Nephron (organoid): ENCODE data around the gene FLACC1.

Experiments used
- H3K27ac Mint-ChIP-seq, 3 experiments: 2 replicates each; pipeline ENCODE4 v1.8.0; 2020; ENCODE audit warnings: mixed read lengths in 3 of 3, mild to moderate bottlenecking in 2 of 3, moderate library complexity in 1 of 3
- H3K27me3 Mint-ChIP-seq: 2 replicates; pipeline ENCODE4 v1.8.0; 2021; ENCODE audit warnings: low read depth, mild to moderate bottlenecking, moderate library complexity, mixed read lengths
- H3K36me3 Mint-ChIP-seq: 2 replicates; pipeline ENCODE4 v1.8.0; 2020; ENCODE audit warnings: low read depth, mixed read lengths
- H3K4me1 Mint-ChIP-seq: 2 replicates; pipeline ENCODE4 v1.8.0; 2020; ENCODE audit warnings: mixed read lengths
- H3K4me3 Mint-ChIP-seq, 3 experiments: 2 replicates each; pipeline ENCODE4 v1.8.0; 2020; ENCODE audit warnings: mild to moderate bottlenecking in 3 of 3, mixed read lengths in 3 of 3, moderate library complexity in 2 of 3
- H3K9me3 Mint-ChIP-seq: 2 replicates; pipeline ENCODE4 v1.8.0; 2020; ENCODE audit warnings: mixed read lengths
- CTCF ChIP-seq, 3 experiments: fragments of 200-600 bp; sonication (generic); IDR thresholded peaks; one replicate each; pipeline ENCODE4 v1.5.0; 2021; ENCODE audit warnings: antibody characterized with exemption in 3 of 3; ENCODE audit not compliant: unreplicated experiment in 3 of 3

The FLACC1 gene

GRCh38 chr2:201267278-201268030 lies 89.7 kb downstream of the FLACC1 start:
- Mint-ChIP-seq H3K4me1 (peaks cover 10% of the 10 kb centered on the region), H3K27ac (no peak overlapping the region), H3K27me3 (no peaks in the 10 kb centered on the region), H3K4me3 (no peak overlapping the region), H3K9me3 (no peaks in the 10 kb centered on the region), H3K36me3 (no peaks in the 10 kb centered on the region)
- no peak for TF ChIP-seq CTCF (IDR thresholded peaks at IDR 0.05; ENCODE audit: unreplicated experiment in 3 of 3)

- H3K36me3 Mint-ChIP-seq = no peaks in the 10 kb centered on the region
- no peaks in the 10 kb centered on the region for H3K9me3 Mint-ChIP-seq
- H3K27ac Mint-ChIP-seq = no peak overlapping the region
- no peak overlapping the region for H3K4me3 Mint-ChIP-seq
- TF ChIP-seq CTCF (IDR thresholded peaks at IDR 0.05; ENCODE audit: unreplicated experiment in 3 of 3) = no peak
- H3K27me3 Mint-ChIP-seq = no peaks in the 10 kb centered on the region
- peaks cover 15% of the 10 kb centered on the region for H3K4me1 Mint-ChIP-seq
Measured at GRCh38 chr2:201266629-201267028, 90.5 kb downstream of the FLACC1 start.

GRCh38 chr2:201264472-201265173 lies 92.5 kb downstream of the FLACC1 start:
- Mint-ChIP-seq H3K27ac (no peak overlapping the region), H3K27me3 (no peaks in the 10 kb centered on the region), H3K9me3 (no peaks in the 10 kb centered on the region), H3K4me3 (no peak overlapping the region), H3K4me1 (peaks cover 17% of the 10 kb centered on the region), H3K36me3 (no peaks in the 10 kb centered on the region)
- TF ChIP-seq CTCF (IDR thresholded peaks at IDR 0.05; ENCODE audit: unreplicated experiment in 3 of 3) = no peak

- Mint-ChIP-seq H3K9me3 (no peaks in the 10 kb centered on the region), H3K4me3 (no peak overlapping the region), H3K27ac (no peak overlapping the region), H3K36me3 (no peaks in the 10 kb centered on the region), H3K4me1 (peaks cover 19% of the 10 kb centered on the region), H3K27me3 (no peaks in the 10 kb centered on the region)
- no peak for TF ChIP-seq CTCF (IDR thresholded peaks at IDR 0.05; ENCODE audit: unreplicated experiment in 3 of 3)
Measured at GRCh38 chr2:201263779-201264178, 93.4 kb downstream of the FLACC1 start.

- Mint-ChIP-seq H3K4me1 (peaks cover 28% of the 10 kb centered on the region), H3K27ac (peak overlapping the region in 1 of 3 experiments; percentile 11), H3K9me3 (no peaks in the 10 kb centered on the region), H3K4me3 (no peak overlapping the region), H3K27me3 (no peaks in the 10 kb centered on the region), H3K36me3 (no peaks in the 10 kb centered on the region)
- no peak for TF ChIP-seq CTCF (IDR thresholded peaks at IDR 0.05; ENCODE audit: unreplicated experiment in 3 of 3)
Measured at GRCh38 chr2:201262718-201263117, 94.4 kb downstream of the FLACC1 start.
